Epithelial cell of esophagus (primary cell): ENCODE results near the gene POU1F1.
"Not testable (repeated sequence)": the region's sequence is repeated elsewhere in the genome, so short reads cannot be mapped to it uniquely, and the experiment has no call there.

ENCODE experiments used
- DNase-seq: peaks from one replicate; pipeline ENCODE4 v3.0.0; 2010; ENCODE audit warnings: low read depth
- H3K4me3 ChIP-seq: 2 replicates; pipeline ENCODE4 v1.5.1; 2011; ENCODE audit warnings: mild to moderate bottlenecking, low read length, control low read depth
- TF ChIP-seq, protein P1 (sequence below): IDR thresholded peaks from 2 replicates; pipeline ENCODE4 v1.5.1; 2011; ENCODE audit warnings: low read depth, mild to moderate bottlenecking, low read length, control low read depth, inconsistent platforms; ENCODE audit not compliant: insufficient read depth; ENCODE audit errors: missing control alignments

POU1F1 gene

DNA sequence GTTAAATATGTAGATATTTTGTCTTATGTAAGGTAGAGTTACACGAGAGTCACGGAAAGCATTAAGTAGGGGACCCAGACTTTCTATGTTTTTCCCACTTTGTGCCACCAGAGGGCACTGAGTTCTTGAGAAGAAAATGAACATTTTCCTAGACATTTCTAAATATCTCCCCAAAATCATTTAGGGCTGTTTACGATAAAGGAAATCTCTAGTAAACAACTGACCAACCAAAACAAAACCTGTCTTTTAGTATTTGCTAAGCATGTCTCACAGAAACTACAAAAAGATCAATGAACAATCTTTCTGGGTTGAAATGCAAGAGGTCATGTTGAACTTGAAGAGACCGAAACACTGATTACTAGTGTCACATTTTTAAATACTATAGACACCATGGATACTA is 16.1 kb downstream of the POU1F1 start:
- TF ChIP-seq, protein P1, sequence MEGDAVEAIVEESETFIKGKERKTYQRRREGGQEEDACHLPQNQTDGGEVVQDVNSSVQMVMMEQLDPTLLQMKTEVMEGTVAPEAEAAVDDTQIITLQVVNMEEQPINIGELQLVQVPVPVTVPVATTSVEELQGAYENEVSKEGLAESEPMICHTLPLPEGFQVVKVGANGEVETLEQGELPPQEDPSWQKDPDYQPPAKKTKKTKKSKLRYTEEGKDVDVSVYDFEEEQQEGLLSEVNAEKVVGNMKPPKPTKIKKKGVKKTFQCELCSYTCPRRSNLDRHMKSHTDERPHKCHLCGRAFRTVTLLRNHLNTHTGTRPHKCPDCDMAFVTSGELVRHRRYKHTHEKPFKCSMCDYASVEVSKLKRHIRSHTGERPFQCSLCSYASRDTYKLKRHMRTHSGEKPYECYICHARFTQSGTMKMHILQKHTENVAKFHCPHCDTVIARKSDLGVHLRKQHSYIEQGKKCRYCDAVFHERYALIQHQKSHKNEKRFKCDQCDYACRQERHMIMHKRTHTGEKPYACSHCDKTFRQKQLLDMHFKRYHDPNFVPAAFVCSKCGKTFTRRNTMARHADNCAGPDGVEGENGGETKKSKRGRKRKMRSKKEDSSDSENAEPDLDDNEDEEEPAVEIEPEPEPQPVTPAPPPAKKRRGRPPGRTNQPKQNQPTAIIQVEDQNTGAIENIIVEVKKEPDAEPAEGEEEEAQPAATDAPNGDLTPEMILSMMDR = peak; percentile 68
- no peak overlapping the region for H3K4me3 ChIP-seq
- DNase-seq = peak; percentile 65

DNA sequence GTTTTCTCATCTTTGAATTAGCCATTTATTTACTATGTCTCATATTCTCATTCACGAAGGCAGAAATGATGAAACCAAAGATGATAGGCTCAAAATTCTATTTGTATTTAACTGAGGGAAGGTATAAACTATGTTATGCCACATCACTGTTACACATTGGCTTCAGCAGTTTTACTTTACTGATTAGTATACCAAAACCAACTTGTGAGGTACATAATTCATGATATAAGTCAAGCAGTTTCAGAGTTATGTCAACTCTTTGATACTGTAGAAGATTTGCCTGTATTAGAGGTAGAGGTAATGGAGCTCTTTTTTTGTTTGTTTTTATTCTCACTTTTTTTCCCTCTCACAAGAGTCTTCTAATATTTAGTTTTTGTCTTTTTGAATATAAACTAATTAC is 26.4 kb downstream of the POU1F1 start:
- no peak for DNase-seq
- H3K4me3 ChIP-seq = no peak overlapping the region
- TF ChIP-seq, protein P1 = no peak

DNA sequence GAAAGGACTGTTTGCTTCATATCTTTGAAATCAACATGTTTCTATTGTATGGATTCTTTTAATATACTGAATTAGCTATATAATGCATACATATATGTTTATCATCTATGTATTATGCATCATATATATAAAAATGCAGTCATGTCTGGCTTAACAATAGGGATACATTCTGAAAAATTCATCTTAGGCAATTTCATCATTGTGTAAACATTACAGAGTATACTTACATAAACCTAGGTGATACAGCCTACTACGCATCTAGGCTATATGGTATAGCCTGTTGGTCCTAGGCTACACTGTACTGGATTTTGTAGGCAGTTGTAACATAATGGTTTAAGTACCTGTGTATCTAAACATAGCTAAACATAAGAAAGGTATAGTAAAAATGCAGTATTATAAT is 27.6 kb downstream of the POU1F1 start:
- H3K4me3 ChIP-seq = no peak overlapping the region
- TF ChIP-seq, protein P1 = no peak
- DNase-seq = peak; percentile 38

DNA sequence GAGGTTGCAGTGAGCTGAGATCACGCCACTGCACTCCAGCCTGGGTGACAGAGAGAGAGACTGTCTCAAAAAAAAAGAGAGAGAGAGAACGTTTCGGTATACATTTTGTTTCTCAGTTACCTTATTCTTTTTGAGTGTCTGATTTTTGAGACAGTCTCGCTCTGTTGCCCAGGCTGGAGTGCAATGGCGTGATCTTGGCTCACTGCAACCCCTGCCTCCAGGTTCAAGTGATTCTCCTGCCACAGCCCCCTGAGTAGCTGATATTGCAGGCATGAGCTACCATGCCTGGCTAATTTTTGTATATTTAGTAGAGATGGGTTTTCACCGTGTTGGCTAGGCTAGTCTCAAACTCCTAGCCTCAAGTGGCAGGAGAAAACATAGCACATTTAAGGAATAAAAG is 28.2 kb downstream of the POU1F1 start:
- DNase-seq, H3K4me3 ChIP-seq: not testable (repeated sequence)

DNA sequence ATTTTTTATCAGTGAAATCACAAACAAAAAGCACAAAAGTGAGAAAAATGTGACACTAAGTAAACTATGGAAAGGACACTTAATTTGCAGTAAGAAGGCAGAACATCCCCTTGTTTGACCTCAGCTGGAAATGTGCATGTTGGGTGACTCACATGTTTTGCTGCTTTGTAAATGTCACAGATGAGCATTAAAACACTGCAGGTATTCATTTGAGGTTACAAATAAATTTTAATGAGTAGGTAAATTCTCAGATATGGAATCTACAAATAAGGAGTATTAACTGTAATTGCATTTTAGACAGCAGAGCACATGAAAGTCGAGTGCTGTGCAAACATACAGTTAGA is 29.0 kb downstream of the POU1F1 start:
- TF ChIP-seq, protein P1 = no peak
- DNase-seq = peak; percentile 13
- H3K4me3 ChIP-seq = no peak overlapping the region

DNA sequence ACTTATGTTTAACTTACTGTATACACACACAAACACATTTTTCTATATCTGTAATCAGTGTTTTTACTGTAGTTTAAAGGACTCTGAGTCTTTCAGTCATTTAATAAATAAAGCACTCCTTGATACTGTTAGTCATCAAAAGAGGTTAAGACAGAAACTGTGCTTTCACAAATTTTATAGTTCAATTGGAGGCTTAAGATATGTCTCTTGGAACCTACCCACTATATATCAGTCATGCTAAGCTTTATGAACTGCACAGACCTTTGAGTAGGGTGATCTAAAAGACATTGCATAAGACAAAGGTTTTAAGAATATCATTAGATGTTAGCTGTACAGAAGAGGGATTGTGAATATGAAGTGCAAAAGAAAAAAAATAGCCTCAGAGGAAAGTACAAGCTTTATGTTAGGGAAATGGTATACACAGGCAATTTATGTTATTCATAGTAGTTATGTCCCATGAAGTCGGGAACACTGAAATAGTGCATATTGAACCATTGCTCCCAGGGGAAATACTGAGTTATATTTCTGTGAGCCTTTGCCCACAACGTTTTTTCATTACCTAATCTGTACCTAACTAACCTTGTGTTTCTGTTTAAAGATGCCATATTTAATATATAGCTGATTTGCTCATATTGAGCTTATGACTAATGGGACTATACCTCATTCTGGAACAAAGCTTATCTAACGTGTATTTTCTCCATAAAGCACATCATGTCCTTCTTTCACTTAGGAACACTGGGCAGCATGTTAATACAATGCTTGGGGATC is 29.5 kb downstream of the POU1F1 start:
- no peak for DNase-seq
- TF ChIP-seq, protein P1 = no peak
- H3K4me3 ChIP-seq = no peak overlapping the region

DNA sequence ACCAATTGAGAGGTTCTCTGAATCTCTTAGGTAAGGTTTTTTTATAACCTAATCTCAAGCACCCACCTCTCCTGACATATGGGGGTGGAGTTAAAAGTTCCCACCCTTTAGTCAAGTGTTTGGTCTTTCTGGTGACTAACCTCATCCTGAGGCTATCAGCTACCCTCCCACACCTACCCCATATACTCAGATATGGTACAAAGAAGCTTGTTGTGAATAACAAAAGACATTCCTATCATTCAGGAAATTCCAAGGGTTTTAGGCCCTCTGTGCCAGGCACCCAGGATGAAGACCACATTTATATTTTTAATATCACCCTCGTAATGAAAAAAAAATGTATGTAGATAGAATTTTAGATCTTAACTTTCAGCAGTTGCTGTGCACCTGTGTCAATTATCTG is 40.3 kb downstream of the POU1F1 start:
- no peak overlapping the region for H3K4me3 ChIP-seq
- TF ChIP-seq, protein P1 = no peak
- DNase-seq = no peak
